Measurements from ENCODE around the gene SLIT3.

Gene SLIT3

DNA sequence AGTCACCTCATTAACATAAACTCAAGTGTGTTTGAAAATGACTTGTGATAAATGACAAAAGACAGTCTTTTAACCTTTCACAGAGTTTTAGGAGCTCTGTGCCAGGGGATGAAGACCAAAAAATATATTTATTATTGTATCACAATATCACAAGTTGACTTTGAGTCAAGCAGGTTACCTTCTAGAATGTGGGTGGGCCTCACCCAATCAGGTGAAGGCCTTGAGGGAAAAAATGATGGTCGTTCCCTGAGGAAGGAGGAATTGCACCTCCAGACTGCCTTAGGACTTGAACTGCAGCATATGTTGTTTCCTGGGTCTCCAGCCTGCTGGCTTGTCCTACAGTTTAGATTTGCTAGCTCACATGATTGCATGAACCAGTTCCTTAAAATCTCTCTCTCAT is 680.1 kb downstream of the SLIT3 start:
- DNase-seq (ENCODE audit: low read depth in 4 of 4, low spot score in 1 of 4): no peak

DNA sequence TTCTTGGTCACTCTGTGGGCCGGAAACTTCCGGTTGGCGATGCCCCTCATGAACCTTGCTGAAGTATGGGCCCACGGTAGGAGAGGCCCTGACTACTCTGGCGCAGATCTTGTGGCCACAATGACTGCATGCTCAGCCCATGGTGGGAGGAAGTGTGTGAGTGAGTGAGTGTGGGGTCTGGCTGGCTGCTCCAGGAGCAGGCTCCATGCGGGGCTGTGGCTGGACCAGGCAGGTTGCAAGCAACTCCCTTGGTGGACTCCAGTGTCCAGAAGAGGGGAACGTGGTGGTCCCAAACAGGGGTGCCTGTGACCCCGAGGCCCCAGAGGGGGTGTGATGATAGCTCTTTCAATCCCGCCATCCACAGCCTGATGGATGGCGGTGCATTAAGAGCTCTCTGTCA is 686.3 kb downstream of the SLIT3 start:
- DNase-seq (ENCODE audit: low read depth in 4 of 4, low spot score in 1 of 4): no peak

DNA sequence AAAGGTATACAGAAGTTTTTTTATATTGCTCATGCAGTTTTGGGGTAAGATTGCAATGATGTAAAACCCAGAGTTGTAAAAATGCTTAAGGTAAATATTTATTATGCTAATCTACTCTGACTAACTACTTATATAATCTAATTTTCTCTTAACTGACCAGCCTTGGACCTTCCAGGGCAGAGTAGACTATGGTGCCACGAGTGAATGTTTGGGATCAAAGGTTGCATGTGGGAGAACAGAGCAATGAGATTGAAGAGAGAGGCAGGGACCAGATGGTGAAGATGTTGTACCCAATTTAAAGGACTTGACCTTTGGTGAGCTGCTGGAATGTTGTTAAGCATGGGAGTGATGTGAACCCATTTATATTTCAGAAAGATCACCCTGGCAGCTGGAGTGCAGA is 686.9 kb downstream of the SLIT3 start:
- DNase-seq (ENCODE audit: low read depth in 4 of 4, low spot score in 1 of 4): no peak

DNA sequence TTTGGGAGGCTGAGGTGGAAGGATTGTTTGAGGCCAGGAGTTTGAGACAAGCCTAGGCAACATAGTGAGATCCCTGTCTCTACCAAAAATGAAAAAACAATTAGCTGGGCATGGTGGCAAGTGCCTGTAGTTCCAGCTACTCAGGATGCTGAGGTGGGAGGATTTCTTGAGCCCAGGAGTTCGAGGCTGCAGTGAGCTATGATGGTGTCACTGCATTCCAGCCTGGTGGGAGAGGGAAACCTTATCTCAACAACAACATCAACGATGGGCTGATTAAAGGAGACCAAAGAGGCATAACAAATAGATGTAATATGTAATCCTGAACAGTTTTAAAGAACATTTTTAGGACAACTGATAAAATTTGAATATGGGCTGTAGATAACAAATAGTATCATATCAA is 687.5 kb downstream of the SLIT3 start:
- no peak for DNase-seq (ENCODE audit: low read depth in 4 of 4, low spot score in 1 of 4)

DNA sequence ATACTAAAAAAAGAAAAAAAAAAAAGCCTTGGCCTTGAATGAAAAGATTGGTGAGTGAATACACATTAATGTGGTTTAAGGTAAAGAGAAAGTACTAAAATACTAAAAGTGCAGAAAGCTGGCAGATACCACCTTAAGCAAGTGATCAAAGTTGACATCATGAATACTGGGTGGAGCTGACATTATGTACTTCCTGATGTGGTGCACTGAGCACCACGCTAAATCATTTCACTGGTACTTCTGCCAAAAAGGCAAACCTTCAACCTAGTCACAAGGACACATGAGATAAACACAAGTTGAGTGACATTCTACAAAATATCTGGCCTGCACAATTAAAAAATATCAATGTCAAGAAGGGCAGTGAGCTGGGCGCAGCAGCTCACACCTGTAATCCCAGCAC is 687.9 kb downstream of the SLIT3 start:
- DNase-seq (ENCODE audit: low read depth in 4 of 4, low spot score in 1 of 4): no peak

DNA sequence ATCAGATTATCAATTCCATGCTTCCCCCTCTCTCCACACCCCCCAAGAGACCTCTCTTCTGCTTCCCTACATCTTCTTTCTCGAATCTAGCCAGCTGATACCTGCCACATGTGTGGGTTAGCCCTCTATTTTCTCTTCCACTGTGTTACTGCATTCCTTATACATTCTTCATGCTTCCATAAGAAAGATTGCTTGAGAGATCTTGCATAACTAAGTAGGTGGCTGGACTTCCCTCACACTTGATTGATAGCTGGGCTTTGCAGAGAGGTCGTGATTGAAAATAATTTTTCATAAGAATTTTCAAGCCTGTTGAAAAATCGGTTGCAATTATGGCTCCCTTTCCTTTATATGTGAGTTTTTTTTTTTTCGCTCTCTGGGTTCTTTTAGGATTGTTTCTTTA is 688.8 kb downstream of the SLIT3 start:
- DNase-seq (ENCODE audit: low read depth in 4 of 4, low spot score in 1 of 4): no peak
